ENCODE data around the gene CNN2. TPM values are rescaled to one million over a fixed set of nuclear protein-coding genes. Genes with fewer than 3 reads are reported as not detected.

CNN2 gene
- total RNA-seq, 2 experiments from 2014 or later: 307 to 318 TPM

- H3K27ac ChIP-seq (ENCODE audit: low read depth in 1 of 2, low read length in 2 of 2): peak within 1 kb of the TSS; percentile 72 to 75
- Mint-ChIP-seq H3K27ac (peak within 1 kb of the TSS; percentile 78), H3K4me1 (ENCODE audit: low read depth) (peaks cover 15% of the 10 kb centered on the region), H3K4me3 (peak within 1 kb of the TSS; percentile 94), H3K36me3 (ENCODE audit: low read depth) (peaks cover 16% of the 10 kb centered on the region), H3K27me3 (no peaks in the 10 kb centered on the region), H3K9me3 (no peaks in the 10 kb centered on the region)
- H3K4me3 ChIP-seq (ENCODE audit: low read length): peak within 1 kb of the TSS; percentile 96
- H3K36me3 ChIP-seq (ENCODE audit: insufficient read depth, low read length): peaks cover 24% of the 10 kb centered on the region
- peak; percentile 71 to 94 (median 84) for DNase-seq
- no peak for TF ChIP-seq CTCF (IDR thresholded peaks at IDR 0.05)
- H3K4me1 ChIP-seq (ENCODE audit: insufficient read depth, low read length): peaks cover 34% of the 10 kb centered on the region
- H3K27me3 ChIP-seq (ENCODE audit: control insufficient read depth in 1 of 2, insufficient read depth in 2 of 2, low read length in 2 of 2): no peaks in the 10 kb centered on the region
- intact Hi-C loops (cut with DNase I, micrococcal nuclease): loop anchor here (1.0 to 5.0 kb wide), 3 partner anchors 59 to 208 kb away; no protein-coding TSS in a partner anchor
- H3K9me3 ChIP-seq (ENCODE audit: control insufficient read depth in 1 of 2, insufficient read depth in 1 of 2, low read length in 2 of 2): no peaks in the 10 kb centered on the region
- ChIA-PET POLR2A (interaction anchor here (0.8 to 2.1 kb wide), 25 partner anchors 11 to 285 kb away, joined by 3 to 16 read pairs (median 5); partner anchors contain the start of genes CFD, CIRBP, CNN2 and MED16), CTCF (interaction anchor here (1.1 to 4.0 kb wide), 6 partner anchors 46 to 209 kb away, joined by 3 to 33 read pairs (median 6); no protein-coding TSS in a partner anchor)
- peak; percentile 90 for ATAC-seq (ENCODE audit: poor library complexity)
These were observed 42.0 kb upstream of the CNN2 start, which contains the start of gene WDR18 for GRCh38 chr19:984165-984967. TSS of gene WDR18 (plus strand) at chr19:984345. CDS start at chr19:984354, 9 bp downstream.

DNA sequence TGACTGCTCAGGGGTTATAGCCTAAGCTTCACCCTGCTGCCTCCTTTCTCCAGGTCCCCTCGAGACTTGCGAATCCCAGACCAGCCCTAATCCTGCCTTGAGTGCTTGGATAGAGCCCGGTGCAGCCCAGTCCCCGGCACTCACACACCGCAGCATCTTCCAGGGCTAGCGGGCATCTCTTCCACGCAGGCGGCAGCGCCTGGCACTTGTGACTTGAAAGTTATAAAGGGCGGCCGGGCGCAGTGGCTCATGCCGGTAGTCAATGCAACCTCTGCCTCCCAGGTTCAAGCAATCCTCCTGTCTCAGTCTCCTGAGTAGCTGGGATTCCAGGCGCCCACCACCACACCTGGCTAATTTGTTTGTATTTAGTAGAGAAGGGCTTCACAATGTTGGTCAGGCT is 40.3 kb upstream of the CNN2 start:
- Mint-ChIP-seq H3K4me1 (ENCODE audit: low read depth) (peaks cover 15% of the 10 kb centered on the region), H3K9me3 (no peaks in the 10 kb centered on the region), H3K4me3 (peak overlapping the region; percentile 94), H3K27ac (no peak overlapping the region), H3K27me3 (no peaks in the 10 kb centered on the region), H3K36me3 (ENCODE audit: low read depth) (peaks cover 23% of the 10 kb centered on the region)
- ATAC-seq (ENCODE audit: poor library complexity): no peak
- Histone ChIP-seq H3K9me3 (ENCODE audit: control insufficient read depth in 1 of 2, insufficient read depth in 1 of 2, low read length in 2 of 2) (no peaks in the 10 kb centered on the region), H3K36me3 (ENCODE audit: insufficient read depth, low read length) (peaks cover 33% of the 10 kb centered on the region), H3K27ac (ENCODE audit: low read depth in 1 of 2, low read length in 2 of 2) (no peak overlapping the region), H3K27me3 (ENCODE audit: control insufficient read depth in 1 of 2, insufficient read depth in 2 of 2, low read length in 2 of 2) (no peaks in the 10 kb centered on the region), H3K4me3 (ENCODE audit: low read length) (no peak overlapping the region), H3K4me1 (ENCODE audit: insufficient read depth, low read length) (peaks cover 34% of the 10 kb centered on the region)
- POLR2A ChIA-PET: no interaction called here
- intact Hi-C loops (cut with DNase I, micrococcal nuclease): no loop called here
- CTCF ChIA-PET: no interaction called here
- no peak for DNase-seq
- no peak for TF ChIP-seq CTCF (IDR thresholded peaks at IDR 0.05)

- Histone ChIP-seq H3K27me3 (ENCODE audit: control insufficient read depth in 1 of 2, insufficient read depth in 2 of 2, low read length in 2 of 2) (no peaks in the 10 kb centered on the region), H3K4me3 (ENCODE audit: low read length) (no peak overlapping the region), H3K27ac (ENCODE audit: low read depth in 1 of 2, low read length in 2 of 2) (no peak overlapping the region), H3K9me3 (ENCODE audit: control insufficient read depth in 1 of 2, insufficient read depth in 1 of 2, low read length in 2 of 2) (no peaks in the 10 kb centered on the region), H3K4me1 (ENCODE audit: insufficient read depth, low read length) (peaks cover 26% of the 10 kb centered on the region), H3K36me3 (ENCODE audit: insufficient read depth, low read length) (peaks cover 45% of the 10 kb centered on the region)
- Mint-ChIP-seq H3K36me3 (ENCODE audit: low read depth) (peaks cover 27% of the 10 kb centered on the region), H3K4me1 (ENCODE audit: low read depth) (peaks cover 15% of the 10 kb centered on the region), H3K27me3 (no peaks in the 10 kb centered on the region), H3K4me3 (no peak overlapping the region), H3K9me3 (no peaks in the 10 kb centered on the region), H3K27ac (no peak overlapping the region)
- intact Hi-C loops (cut with DNase I, micrococcal nuclease): no loop called here
- ChIA-PET POLR2A (interaction anchor here (0.7 kb wide), 1 partner anchor 8 kb away, joined by 3 read pairs; no protein-coding TSS in a partner anchor), CTCF (no interaction called here)
- ATAC-seq (ENCODE audit: poor library complexity) (no peak), DNase-seq (no peak)
- TF ChIP-seq CTCF (IDR thresholded peaks at IDR 0.05): no peak
These were observed 38.3 kb upstream of the CNN2 start for GRCh38 chr19:988081-988480.
